ELF-1 (cell line): ENCODE data around the gene NPTN.
"Not testable (repeated sequence)": the region's sequence is repeated elsewhere in the genome, so short reads cannot be mapped to it uniquely, and the experiment has no call there.

Source experiments
- DNase-seq: peaks from one replicate; pipeline ENCODE4 v3.0.0-alpha.2; 2016; ENCODE audit warnings: low read depth, low spot score

The NPTN gene

GRCh38 chr15:73601451-73602445 is 31.4 kb downstream of the NPTN start:
- DNase-seq, result peak; percentile 43

DNA sequence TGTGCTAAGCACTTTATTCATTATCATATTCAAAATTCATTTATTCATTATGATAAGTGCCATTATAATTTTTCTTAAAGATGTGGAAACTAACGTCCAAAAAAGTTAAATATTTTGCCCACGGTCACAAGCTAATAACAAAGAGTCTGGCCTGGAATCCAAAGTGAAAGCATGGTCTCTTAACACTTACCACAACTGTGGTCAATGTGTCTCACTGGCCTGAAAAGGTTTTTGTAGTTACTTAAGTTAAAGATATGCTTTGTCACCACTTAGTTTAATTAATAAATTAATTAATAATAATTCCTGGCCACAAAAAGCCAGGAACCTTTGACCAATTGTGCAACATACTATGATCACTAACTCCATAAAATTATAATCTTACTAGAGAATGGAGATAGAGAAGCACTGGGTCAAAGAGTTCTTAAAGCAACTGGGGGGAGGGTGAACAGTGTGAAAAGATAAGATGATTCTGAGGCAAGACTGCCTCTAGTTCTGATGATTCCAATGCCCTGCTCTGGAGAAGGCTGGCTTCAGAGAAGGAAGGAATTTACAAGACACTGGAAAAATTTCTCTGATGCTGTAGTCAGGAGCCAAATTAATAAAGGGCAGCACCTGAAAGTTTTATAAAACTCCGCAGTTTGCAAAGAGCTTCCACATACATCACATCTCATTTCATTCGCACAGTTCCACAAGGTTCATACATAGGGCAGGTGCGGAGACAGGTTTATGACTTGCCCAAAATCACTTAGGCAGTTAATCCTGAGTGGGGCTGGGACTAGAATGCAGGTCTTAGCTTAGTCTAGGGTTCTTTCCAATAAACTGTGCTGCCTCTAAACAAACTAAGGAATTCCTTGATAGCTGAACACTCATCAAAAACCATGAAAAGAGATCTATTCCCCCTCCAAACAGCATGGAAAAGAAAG is 32.5 kb downstream of the NPTN start:
- DNase-seq, result no peak

- no peak for DNase-seq
Observed at GRCh38 chr15:73599934-73600333, 33.3 kb downstream of the NPTN start.

DNA sequence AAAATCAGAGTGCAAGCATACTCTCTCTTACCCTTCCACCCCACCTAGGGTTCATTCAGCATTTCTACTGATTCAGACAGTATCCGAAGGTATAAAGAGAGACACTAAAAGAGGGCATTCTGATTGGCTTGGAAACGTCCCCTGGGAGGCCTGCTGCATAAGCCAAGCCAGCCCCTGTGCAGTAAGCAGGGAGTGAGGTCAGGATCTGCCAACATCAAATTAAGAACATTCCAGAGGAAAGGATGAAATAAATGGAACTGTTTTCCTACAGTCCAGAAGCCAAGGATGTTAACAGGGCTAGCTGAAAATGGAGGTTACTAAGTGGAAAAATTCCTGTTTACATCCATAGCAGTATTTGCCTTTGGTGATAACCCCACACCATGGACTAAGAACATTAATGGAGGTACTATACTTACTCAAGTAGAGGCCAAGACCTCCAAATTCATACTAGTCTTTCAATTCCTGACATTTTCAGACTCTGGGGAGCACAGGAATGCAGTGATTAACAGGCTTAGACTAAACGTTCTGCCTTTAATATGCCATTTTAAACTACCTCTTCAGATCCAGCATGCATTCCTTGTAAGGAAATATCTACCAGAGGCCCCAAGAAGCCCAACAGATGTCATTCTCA is 34.5 kb downstream of the NPTN start:
- no peak for DNase-seq

DNA sequence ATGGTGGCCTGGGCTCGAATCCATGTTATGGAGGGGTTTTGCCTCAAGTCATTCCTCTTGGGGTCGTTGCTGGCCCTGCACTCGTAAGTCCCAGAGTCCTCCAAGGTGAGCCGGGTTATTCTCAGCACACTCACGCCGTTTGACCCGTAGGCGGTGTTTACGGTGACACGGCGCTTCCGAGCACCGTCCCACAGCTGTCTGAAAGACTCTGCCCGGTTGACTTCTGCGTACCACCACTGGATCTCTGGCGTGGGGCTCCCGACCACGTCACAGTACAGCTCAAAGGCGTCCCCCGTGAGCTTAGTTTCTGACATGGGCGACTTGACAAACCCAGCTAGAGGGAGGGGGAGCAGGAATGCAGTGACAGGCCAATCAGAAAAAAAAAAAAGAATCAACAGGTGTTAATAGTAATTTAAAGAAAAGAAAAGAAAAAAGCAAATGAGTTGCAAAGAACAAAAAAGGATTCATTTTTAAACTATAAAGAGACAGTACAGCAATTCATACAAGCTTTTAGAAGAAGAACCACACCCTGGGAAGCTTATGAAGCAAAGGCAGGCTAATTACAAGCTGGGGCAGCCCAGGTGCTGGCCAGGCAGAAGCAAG is 36.1 kb downstream of the NPTN start:
- DNase-seq, result no peak

GRCh38 chr15:73596174-73596573 is 37.0 kb downstream of the NPTN start:
- DNase-seq, result no peak

DNA sequence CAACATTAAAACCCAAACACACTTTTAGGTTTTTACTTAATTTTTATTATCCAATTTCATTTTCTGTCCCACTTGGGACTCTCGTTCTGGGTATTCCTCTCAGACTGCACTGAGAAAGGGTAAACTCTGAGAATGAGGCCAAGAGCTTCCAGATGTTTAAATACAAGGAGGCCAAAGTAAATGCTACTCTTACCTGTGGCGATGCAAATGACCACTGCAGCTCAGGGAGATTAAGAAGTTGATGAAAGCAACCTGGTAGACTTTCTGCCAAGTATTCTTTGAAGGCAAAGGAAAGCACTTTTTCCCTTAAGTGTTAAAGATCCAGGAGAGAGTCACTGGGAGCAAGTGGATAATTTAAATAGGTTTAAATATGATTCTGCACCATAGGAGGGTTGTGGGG is 39.1 kb downstream of the NPTN start:
- no peak for DNase-seq

DNA sequence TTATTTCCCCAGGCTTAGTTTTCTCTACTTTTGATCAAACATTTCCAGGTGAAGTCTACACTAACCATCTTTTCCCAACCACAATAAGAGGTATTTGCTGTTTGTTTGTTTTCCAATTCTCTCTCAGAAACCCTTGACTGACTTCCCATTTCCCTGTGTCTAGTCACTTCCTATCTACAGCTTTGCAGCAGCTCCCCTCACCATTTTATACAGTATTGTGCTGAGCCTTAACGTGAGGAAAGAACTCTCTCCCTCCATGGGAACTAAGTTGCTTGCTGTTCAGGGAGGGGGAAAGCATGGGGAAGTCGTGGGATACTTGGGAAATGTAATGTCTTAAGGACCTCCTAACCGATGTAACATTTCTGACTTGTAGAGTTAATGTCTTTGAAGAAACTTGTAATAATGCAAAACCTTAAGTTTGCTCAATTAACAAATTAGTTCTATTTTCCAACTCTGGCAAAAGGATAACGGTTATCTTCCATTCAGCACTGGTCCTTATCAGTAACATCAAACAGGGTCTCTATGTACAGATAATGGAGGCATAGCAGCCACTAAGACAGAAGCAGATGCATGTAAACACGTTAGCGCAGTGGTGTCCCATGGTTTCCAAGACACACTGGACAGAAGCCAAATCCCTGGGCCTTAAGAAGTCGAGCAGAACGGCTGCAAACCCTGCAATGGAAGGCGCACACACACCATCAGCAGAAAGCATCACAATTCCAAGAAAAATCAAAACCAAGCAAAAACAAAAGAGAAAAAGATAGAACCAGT is 39.7 kb downstream of the NPTN start:
- no peak for DNase-seq

GRCh38 chr15:73590263-73590662 is 42.9 kb downstream of the NPTN start:
- DNase-seq, result no peak

DNA sequence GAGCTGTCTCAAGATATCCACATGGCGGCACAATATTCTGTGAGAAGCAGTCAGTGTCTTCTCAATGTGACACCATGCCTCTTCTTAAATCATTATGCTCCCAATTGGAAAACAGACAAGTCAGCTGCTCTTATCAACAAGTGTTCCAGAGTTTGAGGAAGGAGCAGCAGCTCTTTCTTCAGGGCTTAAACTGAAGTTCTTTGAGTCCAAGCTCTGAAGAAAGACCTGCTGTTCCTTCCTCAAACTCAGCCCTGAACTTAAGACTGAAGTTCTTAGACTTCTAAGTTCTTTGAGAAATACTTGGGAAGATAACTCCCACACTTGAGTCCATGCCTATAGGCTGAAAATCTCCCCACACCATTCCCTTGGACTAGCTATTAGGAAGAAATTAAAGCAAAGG is 43.4 kb downstream of the NPTN start:
- DNase-seq, result no peak

DNA sequence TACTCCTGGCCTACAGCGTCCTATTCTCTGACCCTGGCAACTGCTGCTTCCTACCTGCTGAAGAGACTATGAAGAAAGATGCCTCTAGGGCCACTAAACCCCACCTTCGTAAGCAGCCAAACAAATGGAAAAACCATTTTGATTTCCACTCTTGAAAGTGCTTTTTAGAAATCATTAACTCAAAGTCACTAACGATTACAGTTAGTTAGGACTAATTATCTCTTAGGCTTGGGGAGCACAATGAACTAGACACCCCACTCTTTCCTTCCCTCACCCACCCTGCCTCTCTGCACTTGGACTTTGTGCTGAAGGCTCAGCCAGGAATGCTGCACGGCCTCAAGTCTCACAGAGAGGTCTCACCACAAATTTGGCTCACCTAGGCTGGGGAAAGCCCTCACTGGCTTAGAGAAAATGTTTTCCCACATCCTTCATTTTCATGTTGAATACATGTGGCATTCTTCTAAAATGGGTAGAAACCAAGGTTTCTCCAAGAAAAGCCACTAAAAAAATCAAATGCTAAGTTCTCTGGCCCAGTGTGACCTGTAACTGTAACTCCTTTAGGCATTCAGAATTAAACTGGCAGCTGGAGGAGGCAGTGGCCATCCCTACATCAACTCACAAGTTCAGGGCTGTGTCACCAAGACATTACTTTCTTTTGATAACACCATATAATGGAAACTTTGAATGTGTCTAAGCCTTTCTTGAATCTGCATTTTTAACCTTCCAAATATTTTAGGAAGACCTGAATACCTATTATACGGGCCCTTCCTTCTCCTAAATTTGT is 47.1 kb downstream of the NPTN start:
- no peak for DNase-seq

- DNase-seq, result no peak
Observed at GRCh38 chr15:73584699-73585420, 48.3 kb downstream of the NPTN start.

- no peak for DNase-seq
Observed at GRCh38 chr15:73583544-73583943, 49.6 kb downstream of the NPTN start.

DNA sequence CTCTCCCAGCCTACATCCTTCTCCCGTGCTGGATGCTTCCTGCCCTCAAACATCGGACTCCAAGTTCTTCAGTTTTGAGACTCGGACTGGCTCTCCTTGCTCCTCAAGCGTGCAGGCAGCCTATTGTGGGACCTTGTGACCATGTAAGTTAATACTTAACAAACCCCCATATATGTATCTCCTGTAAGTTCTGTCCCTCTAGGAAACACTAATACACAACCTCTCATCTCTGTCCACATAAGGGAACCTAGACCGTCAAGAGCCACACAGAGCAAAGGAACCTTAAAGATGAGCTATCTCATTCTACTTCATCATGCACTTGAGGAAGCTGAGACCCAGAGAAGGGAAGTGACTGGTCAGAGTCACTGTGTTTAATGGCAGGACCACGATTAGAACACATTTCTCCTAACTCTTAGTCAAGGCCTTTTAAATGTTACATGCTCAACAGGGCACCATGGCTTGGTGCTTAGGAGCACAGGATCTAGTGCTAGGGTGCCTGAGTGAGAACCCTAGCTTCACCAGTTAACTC is 50.3 kb downstream of the NPTN start:
- no peak for DNase-seq

- no peak for DNase-seq
Observed at GRCh38 chr15:73578026-73578425, 55.2 kb downstream of the NPTN start.

- not testable (repeated sequence) for DNase-seq
Observed at GRCh38 chr15:73577593-73577992, 55.6 kb downstream of the NPTN start.

DNA sequence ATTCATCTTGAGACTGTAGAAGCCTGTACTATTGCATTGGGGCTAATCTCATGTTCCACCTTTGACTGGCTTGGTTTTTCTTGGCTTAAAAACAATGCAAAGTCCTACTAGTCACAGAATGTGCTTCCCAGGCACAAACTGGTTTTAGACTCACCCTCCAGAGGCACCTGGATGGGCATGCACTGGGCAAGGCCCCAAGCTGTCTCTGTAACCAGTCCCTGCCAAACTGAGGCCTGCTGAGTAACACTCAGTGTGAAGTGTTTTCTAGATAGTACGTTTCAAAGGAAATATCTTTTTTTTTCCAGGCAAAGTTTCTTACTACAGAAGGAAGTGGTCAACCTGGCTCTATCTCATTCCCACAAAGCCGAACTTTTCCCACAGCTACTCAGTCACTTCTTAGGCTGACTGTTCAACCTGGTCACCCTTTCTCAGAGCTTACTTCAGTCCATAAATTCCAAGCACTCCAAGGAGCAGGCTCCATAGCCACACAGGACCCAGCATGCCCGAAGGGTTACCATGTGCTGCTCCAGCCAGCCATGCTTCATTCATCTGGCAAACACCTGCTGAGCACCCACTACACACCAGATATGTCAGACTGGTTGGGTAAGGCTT is 57.4 kb downstream of the NPTN start:
- DNase-seq, result no peak

GRCh38 chr15:73573572-73573971 is 59.6 kb downstream of the NPTN start:
- DNase-seq, result no peak

DNA sequence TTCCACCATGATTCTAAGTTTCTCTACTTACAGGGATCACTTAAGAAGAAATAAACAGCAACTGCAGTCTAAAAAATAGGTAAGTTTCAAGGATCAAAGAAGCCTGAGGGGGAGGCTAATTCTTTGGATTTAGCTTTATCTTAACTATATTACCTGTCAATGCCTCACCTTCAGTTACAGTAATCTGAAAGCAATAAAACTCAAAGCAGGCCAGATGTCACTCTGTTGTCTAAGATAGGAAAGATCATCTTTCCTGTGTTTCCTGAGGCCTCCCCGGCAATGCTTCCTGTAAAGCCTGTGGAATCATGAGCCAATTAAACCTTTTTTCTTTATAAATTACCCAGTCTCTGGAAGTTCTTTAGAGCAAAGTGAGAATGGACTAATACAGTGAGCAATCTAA is 60.2 kb downstream of the NPTN start:
- no peak for DNase-seq
